ENCODE measurements around the gene WSB1.

The WSB1 gene

DNA sequence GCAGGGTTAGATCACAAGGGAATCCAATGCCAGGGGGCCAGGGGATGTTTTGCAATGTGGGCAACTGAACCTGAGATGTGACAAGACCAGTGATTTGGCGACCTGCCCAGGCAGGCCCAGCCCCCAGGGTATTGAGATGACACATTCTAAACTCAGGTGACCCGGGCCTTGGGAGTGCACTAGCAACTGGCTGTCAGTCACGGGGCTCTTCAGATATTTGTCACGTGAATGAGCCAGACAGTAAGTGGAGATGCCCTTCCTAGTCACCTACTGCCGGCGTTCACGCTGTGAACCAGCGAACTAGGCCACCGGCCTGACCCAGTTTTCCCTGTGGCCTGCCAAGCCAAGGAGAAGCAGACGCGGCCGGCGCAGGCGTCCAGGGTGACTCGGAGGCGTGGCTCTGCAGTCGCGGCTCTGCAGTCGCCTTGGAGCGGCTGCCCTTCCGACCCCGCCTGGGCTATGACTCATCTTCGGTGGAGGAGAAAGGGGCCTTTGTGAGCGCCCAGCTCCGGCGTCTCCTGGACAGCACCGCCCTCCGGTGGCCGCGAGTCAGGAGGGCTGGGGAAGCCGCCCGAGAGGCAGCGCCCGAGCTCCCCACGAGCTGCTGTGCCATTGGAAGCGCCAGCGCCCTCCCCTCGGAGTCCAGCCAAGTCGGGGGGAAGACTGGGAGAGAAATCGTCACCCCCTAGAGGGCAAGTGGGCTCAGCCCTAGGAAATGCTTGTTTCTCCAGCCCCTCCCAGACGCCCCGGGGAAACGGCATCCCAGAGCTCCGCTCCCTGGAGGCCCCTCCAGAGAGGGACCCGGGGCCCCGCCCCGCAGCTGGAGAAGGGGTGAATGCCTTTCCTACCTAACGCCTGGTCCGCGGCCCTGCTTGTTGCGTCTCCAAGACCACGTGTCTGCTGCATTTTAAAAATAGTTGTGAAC is 38.8 kb downstream of the WSB1 start:
- no peaks in the 10 kb centered on the region for H3K9me3 ChIP-seq (ENCODE audit: control extremely low read depth in 1 of 5, control insufficient read depth in 4 of 5, insufficient read depth in 2 of 5, low read depth in 1 of 5, low read length in 4 of 5)
- CTCF ChIA-PET = interaction anchor here (0.6 to 3.9 kb wide), 24 partner anchors 11 to 318 kb away, joined by 3 to 51 read pairs (median 4); no protein-coding TSS in a partner anchor
- POLR2A ChIA-PET = interaction anchor here (0.6 to 1.9 kb wide), 4 partner anchors 17 to 96 kb away, joined by 3 to 8 read pairs (median 4); partner anchors contain the start of gene WSB1
- H3K4me1 ChIP-seq (ENCODE audit: control extremely low read depth in 1 of 4, control insufficient read depth in 4 of 4, insufficient read depth in 4 of 4, low read length in 3 of 4) = peaks cover 4 to 41% (median 29%) of the 10 kb centered on the region in 4 experiments
- H3K4me3 ChIP-seq (ENCODE audit: control insufficient read depth in 1 of 7, extremely low read depth in 1 of 7, insufficient read depth in 4 of 7, low read depth in 2 of 7, low read length in 6 of 7) = peak overlapping the region; percentile 45 to 82 (median 68)
- 2% methylated on average over 29 of the region's 52 CpGs for WGBS (ENCODE audit: insufficient coverage)
- H3K27me3 ChIP-seq (replicated peaks in 2 of 5; ENCODE audit: control insufficient read depth in 4 of 5, insufficient read depth in 5 of 5, low read length in 4 of 5) = no peaks in the 10 kb centered on the region
- no peaks in the 10 kb centered on the region for H3K36me3 ChIP-seq (ENCODE audit: control insufficient read depth in 4 of 4, insufficient read depth in 4 of 4, low read length in 3 of 4)
- peak; percentile 96 to 98 (median 97) for DNase-seq
- H3K27ac ChIP-seq (ENCODE audit: insufficient read depth in 1 of 2, low read depth in 1 of 2, low read length in 2 of 2, poor library complexity in 1 of 2, severe bottlenecking in 2 of 2) = peak overlapping the region; percentile 40 to 80

DNA sequence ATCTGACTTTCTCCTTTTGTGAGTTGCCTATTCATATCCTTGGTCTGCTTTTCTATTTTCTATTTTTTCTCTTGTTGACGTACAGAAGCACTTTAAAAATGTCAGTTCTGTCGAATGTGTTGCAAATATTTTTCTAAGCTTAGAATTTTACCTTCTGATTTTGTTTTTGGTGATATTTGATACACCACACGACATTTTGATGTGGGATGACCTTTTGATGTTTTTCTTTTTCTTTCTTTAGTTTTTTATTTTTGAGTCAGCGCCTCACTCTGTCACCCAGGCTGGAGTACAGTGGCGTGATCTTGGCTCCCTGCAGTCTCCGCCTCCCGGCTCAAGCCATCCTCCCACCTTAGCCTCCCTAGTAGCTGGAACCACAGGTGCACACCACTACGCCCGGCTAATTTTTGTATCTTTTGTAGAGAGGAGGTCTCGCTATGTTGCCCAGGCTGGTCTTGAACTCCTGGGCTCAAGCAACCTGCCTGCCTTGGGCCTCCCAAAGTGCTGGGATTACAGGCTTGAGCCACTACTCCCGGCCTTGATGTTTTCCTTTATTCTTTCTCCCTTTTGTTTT is 39.6 kb downstream of the WSB1 start:
- H3K9me3 ChIP-seq (ENCODE audit: control extremely low read depth in 1 of 5, control insufficient read depth in 4 of 5, insufficient read depth in 2 of 5, low read depth in 1 of 5, low read length in 4 of 5) = no peaks in the 10 kb centered on the region
- H3K36me3 ChIP-seq (ENCODE audit: control insufficient read depth in 4 of 4, insufficient read depth in 4 of 4, low read length in 3 of 4) = no peaks in the 10 kb centered on the region
- H3K27ac ChIP-seq (ENCODE audit: insufficient read depth in 1 of 2, low read depth in 1 of 2, low read length in 2 of 2, poor library complexity in 1 of 2, severe bottlenecking in 2 of 2) = peak overlapping the region; percentile 40 to 80
- H3K4me1 ChIP-seq (ENCODE audit: control extremely low read depth in 1 of 4, control insufficient read depth in 4 of 4, insufficient read depth in 4 of 4, low read length in 3 of 4) = peaks cover 4 to 41% (median 29%) of the 10 kb centered on the region in 4 experiments
- no peak for DNase-seq
- H3K27me3 ChIP-seq (replicated peaks in 2 of 5; ENCODE audit: control insufficient read depth in 4 of 5, insufficient read depth in 5 of 5, low read length in 4 of 5) = no peaks in the 10 kb centered on the region
- CTCF ChIA-PET = interaction anchor here (0.6 to 3.9 kb wide), 22 partner anchors 10 to 317 kb away, joined by 3 to 51 read pairs (median 4); no protein-coding TSS in a partner anchor
- WGBS (ENCODE audit: insufficient coverage) = 83% methylated on average over 6 of the region's 11 CpGs
- POLR2A ChIA-PET = interaction anchor here (0.6 to 1.9 kb wide), 3 partner anchors 16 to 48 kb away, joined by 3 to 8 read pairs (median 4); partner anchors contain the start of gene WSB1
- H3K4me3 ChIP-seq (ENCODE audit: control insufficient read depth in 1 of 7, extremely low read depth in 1 of 7, insufficient read depth in 4 of 7, low read depth in 2 of 7, low read length in 6 of 7) = peak overlapping the region in 6 of 7 experiments; percentile 63 to 82 (median 73)

DNA sequence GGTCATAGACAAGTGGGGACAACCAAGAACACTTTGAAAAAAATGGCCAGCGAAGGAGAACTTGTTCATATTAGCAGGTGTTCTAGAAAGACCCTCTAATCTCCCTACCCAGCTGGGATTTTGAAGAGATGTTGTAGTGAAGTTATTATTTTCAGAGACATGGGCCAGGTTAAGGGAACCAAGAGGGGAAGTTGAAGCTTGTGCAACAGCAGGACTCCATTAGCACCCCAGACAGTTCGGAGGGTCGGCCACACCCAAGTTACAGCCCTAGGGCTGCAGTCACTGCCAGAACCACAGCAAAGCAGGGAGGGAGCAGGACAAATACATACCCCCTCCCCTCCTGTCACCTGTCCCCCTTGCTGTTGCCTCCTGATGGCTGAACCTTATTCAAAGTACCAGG is 42.3 kb downstream of the WSB1 start:
- H3K4me3 ChIP-seq (ENCODE audit: control insufficient read depth in 1 of 7, extremely low read depth in 1 of 7, insufficient read depth in 4 of 7, low read depth in 2 of 7, low read length in 6 of 7) = peak overlapping the region in 1 of 7 experiments; percentile 2
- no peaks in the 10 kb centered on the region for H3K27me3 ChIP-seq (replicated peaks in 2 of 5; ENCODE audit: control insufficient read depth in 4 of 5, insufficient read depth in 5 of 5, low read length in 4 of 5)
- POLR2A ChIA-PET = no interaction called here

DNA sequence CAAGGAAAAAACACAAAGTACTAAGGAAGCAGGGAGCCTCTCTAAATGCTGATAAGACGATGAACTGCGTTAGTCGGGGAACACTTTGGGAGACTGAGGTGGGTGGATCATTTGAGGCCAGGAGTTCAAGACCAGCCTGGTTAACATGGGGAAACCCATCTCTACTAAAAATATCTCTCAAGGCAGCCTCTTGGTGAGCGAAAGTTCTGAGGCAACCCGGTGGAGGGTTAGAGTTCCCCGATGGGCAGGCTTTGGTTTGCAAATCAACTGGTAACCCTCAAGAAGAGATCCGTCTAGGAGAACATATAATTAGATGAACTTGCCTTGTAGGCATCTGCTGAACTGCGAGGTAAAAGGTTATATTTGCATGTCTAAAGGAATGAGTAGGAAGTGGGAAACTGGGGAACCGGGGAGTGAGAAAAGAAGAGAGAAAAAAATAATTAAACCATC is 44.6 kb downstream of the WSB1 start:
- no peak overlapping the region for H3K4me3 ChIP-seq (ENCODE audit: control insufficient read depth in 1 of 7, extremely low read depth in 1 of 7, insufficient read depth in 4 of 7, low read depth in 2 of 7, low read length in 6 of 7)
- peaks cover 0 to 3% (median 0%) of the 10 kb centered on the region in 5 experiments for H3K9me3 ChIP-seq (ENCODE audit: control extremely low read depth in 1 of 5, control insufficient read depth in 4 of 5, insufficient read depth in 2 of 5, low read depth in 1 of 5, low read length in 4 of 5)
- ChIA-PET POLR2A (no interaction called here), CTCF (interaction anchor here (1.4 kb wide), 1 partner anchor 93 kb away, joined by 3 read pairs; no protein-coding TSS in a partner anchor)
- H3K27me3 ChIP-seq (replicated peaks in 2 of 5; ENCODE audit: control insufficient read depth in 4 of 5, insufficient read depth in 5 of 5, low read length in 4 of 5) = no peaks in the 10 kb centered on the region
- no peak overlapping the region for H3K27ac ChIP-seq (ENCODE audit: insufficient read depth in 1 of 2, low read depth in 1 of 2, low read length in 2 of 2, poor library complexity in 1 of 2, severe bottlenecking in 2 of 2)
- H3K4me1 ChIP-seq (ENCODE audit: control extremely low read depth in 1 of 4, control insufficient read depth in 4 of 4, insufficient read depth in 4 of 4, low read length in 3 of 4) = peaks cover under 1 to 49% (median 26%) of the 10 kb centered on the region in 4 experiments
- 87% methylated on average over 8 of the region's 9 CpGs for WGBS (ENCODE audit: insufficient coverage)
- H3K36me3 ChIP-seq (ENCODE audit: control insufficient read depth in 4 of 4, insufficient read depth in 4 of 4, low read length in 3 of 4) = no peaks in the 10 kb centered on the region
- DNase-seq = no peak

More for the DNA sequence above, 42.3 kb downstream of the WSB1 start:
- Histone ChIP-seq H3K4me1 (ENCODE audit: control extremely low read depth in 1 of 4, control insufficient read depth in 4 of 4, insufficient read depth in 4 of 4, low read length in 3 of 4) (peaks cover 4 to 51% (median 41%) of the 10 kb centered on the region in 4 experiments), H3K27ac (ENCODE audit: insufficient read depth in 1 of 2, low read depth in 1 of 2, low read length in 2 of 2, poor library complexity in 1 of 2, severe bottlenecking in 2 of 2) (no peak overlapping the region), H3K36me3 (ENCODE audit: control insufficient read depth in 4 of 4, insufficient read depth in 4 of 4, low read length in 3 of 4) (no peaks in the 10 kb centered on the region), H3K9me3 (ENCODE audit: control extremely low read depth in 1 of 5, control insufficient read depth in 4 of 5, insufficient read depth in 2 of 5, low read depth in 1 of 5, low read length in 4 of 5) (peaks cover 0 to 3% (median 0%) of the 10 kb centered on the region in 5 experiments)
- DNase-seq = peak in 2 of 3 donors; percentile 72 to 80
- 17% methylated on average over 1 of the region's 3 CpGs for WGBS (ENCODE audit: insufficient coverage)
- CTCF ChIA-PET = interaction anchor here (0.9 to 1.3 kb wide), 3 partner anchors 97 to 265 kb away, joined by 3 read pairs; no protein-coding TSS in a partner anchor

DNA sequence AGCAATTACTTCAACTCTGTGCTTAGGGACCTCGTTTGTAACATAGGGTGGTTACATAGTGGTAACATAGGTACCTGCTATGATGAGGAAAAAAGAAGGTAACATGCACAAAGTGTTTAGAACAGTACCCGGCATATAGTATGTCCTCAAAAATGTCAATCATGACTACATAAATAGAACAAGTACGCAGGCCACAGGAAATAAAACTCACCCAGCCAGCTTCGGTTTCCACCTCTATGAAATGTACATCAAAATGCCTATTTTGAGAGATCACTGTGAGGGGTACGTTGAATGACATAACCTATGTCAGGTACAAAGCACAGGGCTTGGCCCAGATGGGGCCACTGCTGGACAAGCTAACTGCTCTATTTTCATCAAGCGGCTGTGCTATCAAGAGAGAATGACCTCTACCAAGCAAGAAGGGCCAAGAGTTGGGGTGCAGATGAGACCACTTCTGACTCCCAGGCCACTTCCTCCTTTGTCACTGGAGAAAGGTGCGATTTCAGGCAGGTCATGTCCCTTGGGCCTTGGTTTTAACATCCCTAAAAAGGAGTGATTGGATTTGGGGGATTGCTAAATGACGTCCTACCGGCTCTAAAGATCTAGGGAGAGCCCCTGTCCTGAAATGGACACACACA is 45.4 kb downstream of the WSB1 start:
- Histone ChIP-seq H3K27me3 (replicated peaks in 2 of 5; ENCODE audit: control insufficient read depth in 4 of 5, insufficient read depth in 5 of 5, low read length in 4 of 5) (no peaks in the 10 kb centered on the region), H3K36me3 (ENCODE audit: control insufficient read depth in 4 of 4, insufficient read depth in 4 of 4, low read length in 3 of 4) (no peaks in the 10 kb centered on the region), H3K9me3 (ENCODE audit: control extremely low read depth in 1 of 5, control insufficient read depth in 4 of 5, insufficient read depth in 2 of 5, low read depth in 1 of 5, low read length in 4 of 5) (peaks cover 0 to 3% (median 0%) of the 10 kb centered on the region in 5 experiments), H3K27ac (ENCODE audit: insufficient read depth in 1 of 2, low read depth in 1 of 2, low read length in 2 of 2, poor library complexity in 1 of 2, severe bottlenecking in 2 of 2) (no peak overlapping the region), H3K4me1 (ENCODE audit: control extremely low read depth in 1 of 4, control insufficient read depth in 4 of 4, insufficient read depth in 4 of 4, low read length in 3 of 4) (peaks cover 0 to 49% (median 27%) of the 10 kb centered on the region in 4 experiments), H3K4me3 (ENCODE audit: control insufficient read depth in 1 of 7, extremely low read depth in 1 of 7, insufficient read depth in 4 of 7, low read depth in 2 of 7, low read length in 6 of 7) (no peak overlapping the region)
- POLR2A ChIA-PET = no interaction called here
- CTCF ChIA-PET = interaction anchor here (1.4 kb wide), 1 partner anchor 94 kb away, joined by 3 read pairs; no protein-coding TSS in a partner anchor
- no peak for DNase-seq
- 100% methylated on average over 2 of the region's 9 CpGs for WGBS (ENCODE audit: insufficient coverage)

DNA sequence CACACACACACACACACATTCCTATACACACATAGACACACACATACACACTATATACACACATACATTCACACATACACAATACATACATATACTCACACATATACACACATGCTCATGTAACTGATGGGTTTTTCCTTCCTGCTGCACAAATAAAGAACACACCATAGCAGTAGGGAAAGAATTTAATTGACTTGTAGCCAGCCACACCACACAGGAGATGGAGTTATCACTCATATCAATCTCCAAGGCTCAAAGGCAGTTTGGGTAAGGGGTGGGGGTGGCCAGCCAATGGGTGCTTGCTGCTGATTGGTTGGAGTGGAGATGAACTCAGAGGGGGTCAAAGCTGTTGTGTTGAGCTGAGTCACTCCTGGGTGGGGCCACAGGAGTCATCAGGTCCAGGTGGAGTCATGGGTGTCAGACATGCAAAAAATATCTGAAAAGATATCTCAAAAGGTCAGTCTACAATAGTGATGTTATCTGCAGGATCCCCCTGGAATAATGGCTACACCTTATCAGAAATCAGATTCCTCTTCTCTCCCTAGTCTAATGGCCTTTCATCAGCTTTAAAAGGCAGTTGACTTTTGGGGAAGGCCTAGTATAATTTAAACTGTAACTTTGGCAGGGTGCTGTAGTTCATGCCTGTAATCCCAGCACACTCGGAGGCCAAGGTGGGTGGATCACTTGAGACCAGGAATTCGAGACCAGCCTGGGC is 46.1 kb downstream of the WSB1 start:
- peak in 2 of 3 donors; percentile 24 to 37 for DNase-seq

More for the DNA sequence above, 46.1 kb downstream of the WSB1 start:
- ChIA-PET POLR2A (no interaction called here), CTCF (interaction anchor here (0.5 to 2.1 kb wide), 5 partner anchors 10 to 116 kb away, joined by 3 to 4 read pairs (median 3); partner anchors contain the start of gene KSR1)
- Histone ChIP-seq H3K9me3 (ENCODE audit: control extremely low read depth in 1 of 5, control insufficient read depth in 4 of 5, insufficient read depth in 2 of 5, low read depth in 1 of 5, low read length in 4 of 5) (peaks cover 0 to 3% (median 0%) of the 10 kb centered on the region in 5 experiments), H3K27me3 (replicated peaks in 2 of 5; ENCODE audit: control insufficient read depth in 4 of 5, insufficient read depth in 5 of 5, low read length in 4 of 5) (no peaks in the 10 kb centered on the region), H3K4me3 (ENCODE audit: control insufficient read depth in 1 of 7, extremely low read depth in 1 of 7, insufficient read depth in 4 of 7, low read depth in 2 of 7, low read length in 6 of 7) (no peak overlapping the region), H3K36me3 (ENCODE audit: control insufficient read depth in 4 of 4, insufficient read depth in 4 of 4, low read length in 3 of 4) (no peaks in the 10 kb centered on the region), H3K27ac (ENCODE audit: insufficient read depth in 1 of 2, low read depth in 1 of 2, low read length in 2 of 2, poor library complexity in 1 of 2, severe bottlenecking in 2 of 2) (no peak overlapping the region), H3K4me1 (ENCODE audit: control extremely low read depth in 1 of 4, control insufficient read depth in 4 of 4, insufficient read depth in 4 of 4, low read length in 3 of 4) (peaks cover 0 to 53% (median 34%) of the 10 kb centered on the region in 4 experiments)
- 100% methylated on average over 1 of the region's 2 CpGs for WGBS (ENCODE audit: insufficient coverage)
